ENCODE results near the gene MRPL44.

Gene MRPL44

GRCh38 chr2:223936862-223937326 lies 20.4 kb upstream of the MRPL44 start:
- peak in 1 of 5 experiments; percentile 77 for DNase-seq

DNA sequence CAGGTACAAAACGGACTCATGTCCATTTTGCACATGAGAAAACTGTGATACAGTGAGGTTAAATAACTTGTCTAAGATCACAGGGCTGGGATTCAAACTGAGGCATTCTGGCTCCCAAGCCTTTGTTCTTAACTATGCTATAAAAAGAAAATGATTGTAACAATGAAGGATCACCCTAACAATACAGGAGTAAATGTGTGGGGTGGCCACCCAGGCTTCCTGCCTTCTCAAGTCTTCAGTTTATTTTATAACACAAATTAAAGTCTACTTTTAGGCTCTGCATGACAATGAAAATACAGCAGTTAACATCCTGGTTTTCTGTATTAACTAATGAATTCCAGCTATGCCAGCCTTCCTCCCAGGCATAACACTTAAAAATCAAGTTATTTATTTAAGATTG lies 19.7 kb upstream of the MRPL44 start:
- DNase-seq = no peak

DNA sequence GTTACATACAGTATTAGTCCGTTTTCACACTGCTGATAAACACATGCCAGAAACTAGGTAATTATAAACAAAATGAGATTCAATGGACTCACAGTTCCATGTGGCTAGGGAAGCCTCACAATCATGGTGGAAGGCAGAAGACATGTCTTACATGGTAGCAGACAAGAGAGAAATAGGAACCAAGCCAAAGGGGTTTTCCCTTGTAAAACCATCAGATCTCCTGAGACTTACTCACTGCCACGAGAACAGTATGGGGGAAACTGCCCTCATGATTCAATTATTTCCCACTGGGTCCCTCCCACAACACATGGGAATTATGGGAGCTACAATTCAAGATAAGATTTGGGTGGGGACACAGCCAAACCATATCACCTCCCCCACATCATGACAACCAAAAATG lies 17.8 kb upstream of the MRPL44 start:
- peak in 1 of 5 experiments; percentile 38 for DNase-seq

DNA sequence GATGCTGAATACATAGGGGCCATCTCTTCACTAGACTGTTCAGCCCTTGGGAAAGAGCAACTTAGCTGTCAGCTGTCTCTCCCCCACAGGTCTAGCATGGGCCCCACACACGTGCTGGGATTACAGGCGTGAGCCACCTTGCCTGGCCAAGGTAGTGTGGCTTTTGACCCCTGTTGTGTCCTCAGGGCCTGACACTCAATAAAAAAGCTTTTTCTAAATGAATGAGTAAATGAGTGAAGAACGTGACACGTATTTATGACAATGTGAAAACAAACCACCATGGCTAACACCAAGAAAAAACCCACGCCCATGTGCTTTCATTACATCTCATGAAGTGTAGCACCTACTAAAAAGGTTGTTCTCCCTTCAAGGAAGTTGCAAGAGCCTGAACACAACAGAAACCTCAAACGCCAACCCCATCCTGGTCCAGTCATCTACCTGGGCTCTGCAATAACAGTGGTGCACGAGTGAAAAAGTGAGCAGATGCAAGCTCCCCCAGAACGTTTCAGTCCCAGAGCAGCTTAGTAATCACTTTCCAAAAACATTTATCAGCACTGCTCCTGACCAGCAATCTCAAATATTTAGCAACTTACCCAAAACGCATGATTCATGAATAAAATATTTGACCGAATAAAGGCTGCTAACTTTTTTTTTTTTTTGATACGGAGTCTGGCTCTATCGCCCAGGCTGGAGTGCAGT lies 15.5 kb upstream of the MRPL44 start:
- peak in 3 of 5 experiments; percentile 59 to 94 (median 74) for DNase-seq

- DNase-seq = no peak
Observed at GRCh38 chr2:223943135-223943534, 14.1 kb upstream of the MRPL44 start.

- DNase-seq = no peak
Observed at GRCh38 chr2:223943561-223944008, 13.7 kb upstream of the MRPL44 start.

DNA sequence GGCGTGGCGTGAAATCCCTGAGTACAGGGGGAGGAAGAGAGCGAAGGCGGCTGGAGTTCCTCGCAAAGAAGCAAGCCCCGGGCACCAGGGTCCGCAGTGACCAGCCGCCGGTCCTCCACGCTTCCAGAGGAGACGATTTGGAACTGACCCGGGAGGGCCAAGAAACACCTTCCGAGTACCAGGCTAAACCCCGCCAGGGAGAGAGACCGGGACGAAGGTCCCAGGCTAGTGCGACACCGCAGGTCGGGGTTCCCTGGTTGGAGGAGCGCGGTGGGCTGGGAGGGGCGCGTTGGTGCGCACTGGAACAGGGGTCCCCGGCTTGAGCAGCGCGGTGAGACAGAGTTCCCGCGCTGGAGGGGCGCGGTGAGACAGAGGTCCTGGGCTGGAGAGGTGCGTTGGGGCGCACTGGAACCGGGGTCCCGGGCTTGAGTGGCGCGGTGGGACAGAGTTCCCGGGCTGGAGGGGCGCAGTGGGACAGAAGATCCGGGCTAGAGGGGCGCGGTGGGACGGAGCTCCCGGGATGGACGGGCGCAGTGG lies 13.0 kb upstream of the MRPL44 start:
- peak in 2 of 5 experiments; percentile 18 to 27 for DNase-seq

DNA sequence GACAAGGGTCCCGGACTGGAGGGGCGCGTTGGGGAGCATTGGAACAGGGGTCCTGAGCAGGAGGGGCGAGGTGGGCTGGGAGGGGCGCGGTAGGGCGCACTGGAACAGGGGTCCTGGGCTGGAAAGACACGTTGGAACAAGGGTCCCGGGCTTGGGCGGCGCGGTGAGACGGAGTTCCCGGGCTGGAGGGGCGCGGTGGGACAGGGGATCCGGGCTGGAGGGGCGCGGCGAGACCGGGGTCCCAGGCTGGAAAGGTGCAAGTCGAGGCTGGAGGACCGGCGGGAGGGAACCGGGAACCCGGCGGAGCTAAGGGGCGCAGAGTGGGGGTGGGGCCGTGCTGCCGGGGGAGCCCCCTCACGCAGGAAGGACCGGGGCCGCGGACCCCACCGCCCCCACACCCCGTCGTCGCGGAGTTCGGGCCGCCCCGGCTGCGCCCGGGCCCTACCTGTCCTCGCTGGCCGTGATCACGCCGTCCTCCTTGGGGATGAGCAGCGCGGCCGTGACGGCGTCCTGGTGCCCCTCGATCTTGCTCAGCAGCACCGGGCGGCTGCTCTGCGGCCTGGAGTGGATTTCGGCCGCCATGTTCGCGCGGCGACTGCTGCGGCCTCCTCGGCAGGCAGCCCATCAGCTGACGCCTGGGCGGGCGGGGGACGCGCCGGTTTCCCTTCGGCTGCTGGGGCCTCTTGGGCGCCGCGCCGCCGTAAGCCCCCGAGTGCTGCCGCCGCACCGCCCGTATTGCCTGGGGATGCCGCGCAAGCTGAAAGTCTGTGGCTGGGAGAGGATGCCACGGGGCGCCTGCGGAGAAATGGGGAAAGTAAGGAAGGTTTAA lies 12.3 kb upstream of the MRPL44 start, which contains the start of gene WDFY1:
Gene WDFY1 (minus strand): TSS at position 633 of the 829 bp plus-strand sequence. CDS start 51 bp downstream, at position 582.
- DNase-seq = peak; percentile 48 to 93 (median 68)

DNA sequence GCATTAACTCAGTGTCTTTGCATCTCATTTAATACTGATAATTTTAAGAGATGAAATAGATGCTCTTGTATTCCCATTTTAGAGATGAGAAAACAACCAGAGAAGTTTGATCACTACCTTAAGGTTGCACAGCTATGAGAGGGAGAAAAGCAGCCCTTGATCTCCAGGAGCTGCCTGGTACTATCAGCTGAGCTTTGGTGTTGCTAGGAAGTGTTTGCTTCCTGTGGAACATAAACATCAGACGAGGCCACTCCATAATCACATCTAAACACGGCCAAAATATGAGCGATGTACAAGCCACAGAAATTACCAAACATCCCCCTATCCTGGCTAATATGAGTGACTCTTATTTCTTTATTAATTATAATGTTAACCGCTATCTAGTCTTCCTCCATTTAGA lies 11.5 kb upstream of the MRPL44 start:
- DNase-seq = peak in 1 of 5 experiments; percentile 27

GRCh38 chr2:223947711-223948205 lies 9.5 kb upstream of the MRPL44 start:
- no peak for DNase-seq

DNA sequence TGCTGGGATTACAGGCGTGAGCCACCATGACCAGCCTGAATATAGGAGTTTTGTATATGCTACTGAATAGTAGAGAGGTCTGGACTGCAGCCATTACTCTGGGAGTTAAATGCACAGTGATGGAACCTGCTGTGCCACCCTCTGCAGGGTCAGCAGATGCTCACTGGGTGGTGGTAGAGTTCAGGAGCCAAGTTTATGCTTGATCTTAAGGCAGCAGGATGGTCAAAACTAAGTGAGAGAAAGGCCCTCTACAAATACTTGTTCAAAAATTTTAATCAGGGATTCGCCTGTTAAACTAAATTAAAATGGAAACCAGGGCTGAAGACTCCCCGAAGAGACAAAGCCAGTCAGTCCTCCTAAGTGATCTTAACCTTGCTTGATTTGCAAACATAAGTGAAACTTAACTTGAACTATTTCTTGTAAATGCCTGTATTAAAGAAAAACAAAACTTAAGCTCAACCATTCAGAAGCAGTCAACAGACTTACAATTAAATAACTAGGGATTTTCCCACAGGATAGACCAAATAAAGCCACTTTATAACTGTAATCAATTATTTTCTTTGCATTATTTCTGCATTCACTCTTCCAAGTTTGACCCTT lies 7.9 kb upstream of the MRPL44 start:
- no peak for DNase-seq

DNA sequence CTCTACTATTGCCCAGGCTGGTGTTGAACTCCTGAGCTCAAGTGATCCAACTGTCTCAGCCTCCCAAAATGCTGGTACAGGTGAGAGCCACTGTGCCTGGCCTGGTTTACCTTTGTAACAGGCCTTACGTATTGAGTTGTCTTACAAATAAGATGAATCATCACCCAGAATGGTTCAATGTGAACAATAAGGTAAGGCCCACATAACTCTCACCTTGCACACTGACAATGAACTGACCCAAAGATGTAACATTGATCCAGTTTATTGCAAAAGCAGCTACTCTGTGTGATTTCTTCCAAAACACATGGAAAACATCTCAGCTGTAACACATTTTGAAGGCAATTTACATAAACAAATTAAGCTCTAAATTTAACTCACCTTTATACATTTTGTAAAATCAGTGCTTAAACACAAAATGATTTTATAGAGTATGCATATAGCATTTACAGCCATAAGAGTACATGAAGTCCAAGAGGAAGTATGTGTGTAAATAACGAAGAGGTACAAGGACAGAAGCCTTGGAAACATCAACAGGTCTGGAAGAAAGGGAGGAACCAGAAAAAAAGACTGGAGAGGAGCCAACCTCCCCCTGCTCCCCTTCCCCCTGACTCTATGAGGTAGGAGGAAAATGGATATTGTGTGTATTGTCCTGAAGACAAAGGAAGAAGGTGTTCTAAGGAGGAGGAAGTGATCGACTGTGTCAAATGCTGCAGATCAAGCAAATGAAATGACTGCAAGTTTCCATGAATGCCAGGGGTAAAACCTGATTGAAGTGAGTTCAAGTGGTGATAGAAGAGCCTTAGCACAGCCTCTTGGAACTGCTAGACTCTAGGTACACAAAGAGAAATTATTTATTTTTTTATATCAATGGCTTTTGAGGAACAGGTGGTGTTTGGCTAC lies 6.6 kb upstream of the MRPL44 start:
- DNase-seq = no peak

- DNase-seq = no peak
Observed at GRCh38 chr2:223952280-223952968, 4.8 kb upstream of the MRPL44 start.

DNA sequence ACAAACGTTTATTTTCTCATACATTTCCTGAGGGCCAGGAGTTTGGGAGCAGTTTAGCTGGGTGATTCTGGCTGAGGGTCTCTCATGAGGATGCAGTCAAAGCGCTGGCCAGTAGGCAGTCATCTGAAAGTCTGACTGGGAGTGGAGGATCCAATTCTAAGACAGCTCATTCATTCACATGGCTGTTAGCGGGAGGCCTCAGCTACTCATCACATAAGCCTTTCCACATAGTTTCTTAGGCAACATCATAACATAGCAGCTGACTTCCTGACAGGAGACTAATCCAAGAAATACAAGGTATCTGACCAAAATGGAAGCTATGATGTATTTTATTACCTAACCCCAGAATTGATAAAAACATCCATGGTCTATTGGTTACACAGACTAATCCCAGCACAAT lies 2.9 kb upstream of the MRPL44 start:
- DNase-seq = no peak

GRCh38 chr2:223956300-223956699 lies 963 bp upstream of the MRPL44 start:
- DNase-seq = peak in 1 of 5 experiments; percentile 55

DNA sequence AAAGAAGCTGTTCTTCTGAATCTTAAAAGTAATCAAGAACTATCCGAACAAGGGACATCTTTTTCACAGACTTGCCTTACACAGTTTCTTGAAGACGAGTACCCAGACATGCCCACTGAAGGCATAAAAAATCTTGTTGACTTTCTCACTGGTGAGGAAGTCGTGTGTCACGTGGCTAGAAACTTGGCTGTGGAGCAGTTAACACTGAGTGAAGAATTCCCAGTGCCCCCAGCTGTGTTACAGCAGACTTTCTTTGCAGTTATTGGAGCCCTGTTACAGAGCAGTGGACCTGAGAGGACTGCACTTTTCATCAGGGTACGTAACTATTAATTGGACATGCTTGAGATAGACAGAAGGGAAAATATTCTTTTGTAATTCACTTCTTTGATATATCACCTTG lies 2.4 kb downstream of the MRPL44 start:
- DNase-seq = no peak

- no peak for DNase-seq
Observed at GRCh38 chr2:223967981-223968380, 10.7 kb downstream of the MRPL44 start.

DNA sequence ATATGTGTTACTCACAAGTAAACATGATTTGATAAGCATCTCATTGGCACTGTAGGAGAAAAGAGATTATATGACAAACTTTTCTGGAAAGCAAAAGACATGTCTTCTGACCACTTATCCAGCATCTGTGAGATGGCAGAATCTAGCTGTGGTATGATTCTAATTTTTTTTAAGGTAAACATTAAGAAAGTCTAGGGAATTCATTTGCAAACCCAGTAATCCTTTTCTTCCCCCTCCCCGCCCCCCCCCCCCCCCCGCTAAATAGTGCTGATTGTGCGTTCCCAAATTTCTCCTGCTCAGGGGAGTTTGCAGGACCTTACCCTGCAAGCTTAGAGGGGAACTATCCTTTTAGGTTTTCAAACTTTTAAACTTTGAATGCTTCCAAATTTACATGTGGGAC lies 12.1 kb downstream of the MRPL44 start:
- no peak for DNase-seq

- DNase-seq = no peak
Observed at GRCh38 chr2:223969856-223970255, 12.6 kb downstream of the MRPL44 start.

GRCh38 chr2:223970343-223971128 lies 13.3 kb downstream of the MRPL44 start:
- DNase-seq = peak in 3 of 5 experiments; percentile 5 to 59 (median 20)
